GM12801 (cell line): ENCODE results near the gene RCE1.

Source experiments
- TF ChIP-seq, protein P1 (sequence below): IDR thresholded peaks from one replicate; pipeline ENCODE4 v1.5.1; 2011; ENCODE audit warnings: control low read depth; ENCODE audit not compliant: insufficient read length; ENCODE audit errors: extremely low read depth

The RCE1 gene

DNA sequence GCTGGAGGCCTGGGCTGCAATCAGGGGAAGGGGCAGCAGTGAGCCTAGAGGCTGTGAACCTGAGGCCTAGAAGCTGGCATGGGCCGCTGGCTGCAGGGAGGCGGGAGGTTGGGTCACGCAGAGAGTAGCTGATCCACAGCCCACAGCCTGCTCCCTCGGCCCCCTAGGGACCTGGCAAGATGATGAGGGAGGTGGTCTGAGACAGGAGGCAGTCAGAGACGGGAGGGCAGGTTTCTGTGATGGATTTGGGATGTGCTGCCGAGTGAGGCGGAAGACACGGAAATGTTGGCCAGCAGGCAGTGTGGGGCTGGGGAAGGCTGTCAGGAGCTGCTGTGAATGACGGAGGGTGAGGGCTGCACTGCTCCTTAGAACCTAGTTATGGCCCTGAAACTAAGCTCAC is 36.3 kb downstream of the RCE1 start:
- TF ChIP-seq, protein P1, sequence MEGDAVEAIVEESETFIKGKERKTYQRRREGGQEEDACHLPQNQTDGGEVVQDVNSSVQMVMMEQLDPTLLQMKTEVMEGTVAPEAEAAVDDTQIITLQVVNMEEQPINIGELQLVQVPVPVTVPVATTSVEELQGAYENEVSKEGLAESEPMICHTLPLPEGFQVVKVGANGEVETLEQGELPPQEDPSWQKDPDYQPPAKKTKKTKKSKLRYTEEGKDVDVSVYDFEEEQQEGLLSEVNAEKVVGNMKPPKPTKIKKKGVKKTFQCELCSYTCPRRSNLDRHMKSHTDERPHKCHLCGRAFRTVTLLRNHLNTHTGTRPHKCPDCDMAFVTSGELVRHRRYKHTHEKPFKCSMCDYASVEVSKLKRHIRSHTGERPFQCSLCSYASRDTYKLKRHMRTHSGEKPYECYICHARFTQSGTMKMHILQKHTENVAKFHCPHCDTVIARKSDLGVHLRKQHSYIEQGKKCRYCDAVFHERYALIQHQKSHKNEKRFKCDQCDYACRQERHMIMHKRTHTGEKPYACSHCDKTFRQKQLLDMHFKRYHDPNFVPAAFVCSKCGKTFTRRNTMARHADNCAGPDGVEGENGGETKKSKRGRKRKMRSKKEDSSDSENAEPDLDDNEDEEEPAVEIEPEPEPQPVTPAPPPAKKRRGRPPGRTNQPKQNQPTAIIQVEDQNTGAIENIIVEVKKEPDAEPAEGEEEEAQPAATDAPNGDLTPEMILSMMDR = no peak

DNA sequence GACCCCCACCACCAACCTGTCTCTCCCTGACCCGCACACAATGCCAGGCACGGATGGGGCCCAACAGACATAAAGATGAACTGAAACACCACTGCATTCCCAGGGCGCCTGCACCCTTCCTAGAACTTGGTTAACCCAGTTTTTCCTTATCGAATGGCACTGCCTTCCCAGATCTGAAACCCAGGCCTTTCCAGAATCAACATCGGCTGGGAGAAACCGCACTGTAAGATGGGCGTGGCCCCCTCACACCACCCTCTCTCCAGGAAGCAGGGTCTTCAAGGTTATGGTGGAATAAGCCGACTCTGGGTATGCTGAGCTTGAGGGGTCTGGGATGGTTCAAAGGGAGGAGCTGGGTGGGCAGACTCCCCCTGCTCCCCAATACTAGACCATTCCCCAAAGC is 36.8 kb downstream of the RCE1 start:
- TF ChIP-seq, protein P1 = no peak

DNA sequence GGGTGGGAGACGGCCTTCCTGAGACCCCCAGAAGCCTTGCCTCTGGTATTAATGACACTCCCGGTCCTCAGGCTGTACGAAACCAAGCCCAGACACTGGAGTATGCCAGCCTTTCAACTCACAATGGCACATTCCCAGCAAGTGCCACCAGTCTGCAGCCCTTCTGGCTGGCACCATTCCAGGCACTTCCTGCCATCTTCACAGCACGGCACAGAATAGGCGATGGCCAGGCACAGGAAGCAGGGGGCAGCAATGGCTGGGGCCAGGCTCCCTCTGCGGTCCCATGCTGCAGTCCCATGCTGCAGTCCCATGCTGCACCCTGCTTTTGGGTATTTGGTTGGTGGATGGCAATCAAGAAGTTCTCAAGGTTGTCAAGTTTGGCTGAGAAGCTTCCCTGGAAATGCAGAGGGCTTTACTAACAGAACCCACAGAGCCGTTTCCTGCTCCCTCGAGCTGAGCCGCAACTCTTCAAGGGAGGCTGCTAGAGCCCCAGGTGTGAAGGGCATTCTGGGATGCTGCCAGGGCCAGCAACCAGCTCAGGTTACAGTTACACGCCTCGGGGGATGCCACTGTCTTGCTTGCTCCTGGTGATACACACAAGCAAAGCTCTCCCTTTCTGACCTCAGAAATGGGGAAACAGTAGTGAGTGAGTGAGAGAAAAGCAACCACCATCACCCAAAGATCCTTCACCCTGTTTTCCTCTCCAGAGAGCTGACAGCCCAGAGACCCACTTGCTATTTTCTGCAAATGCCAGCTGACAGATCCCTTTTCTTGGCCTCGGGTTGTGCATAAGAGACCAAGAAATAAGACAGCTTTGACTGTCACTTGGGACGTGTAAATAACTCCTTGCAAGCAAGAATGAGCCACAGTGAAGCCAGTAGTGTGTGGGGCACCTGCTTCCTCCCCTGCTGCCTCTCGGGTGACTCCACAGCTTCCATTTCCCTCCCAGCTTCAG is 37.5 kb downstream of the RCE1 start:
- TF ChIP-seq, protein P1 = no peak

DNA sequence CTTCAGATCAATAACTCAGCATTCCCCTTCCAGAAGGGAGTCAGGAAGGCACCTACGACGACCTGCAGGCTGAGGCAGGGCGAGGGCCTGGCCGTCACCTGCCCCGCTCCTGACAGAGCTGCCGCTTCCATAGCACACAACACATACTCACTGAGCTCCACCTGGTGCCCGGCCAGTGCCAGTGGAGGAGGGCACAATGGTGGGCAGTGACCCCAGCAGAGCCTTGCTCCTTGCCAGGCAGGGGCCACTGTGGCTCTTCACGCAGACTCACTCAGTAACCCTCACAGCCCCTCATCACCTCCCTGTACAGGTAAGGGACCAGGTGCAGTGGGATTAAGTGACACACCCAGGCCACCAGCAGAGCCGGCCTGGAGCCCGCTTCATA is 38.2 kb downstream of the RCE1 start:
- TF ChIP-seq, protein P1 = no peak

DNA sequence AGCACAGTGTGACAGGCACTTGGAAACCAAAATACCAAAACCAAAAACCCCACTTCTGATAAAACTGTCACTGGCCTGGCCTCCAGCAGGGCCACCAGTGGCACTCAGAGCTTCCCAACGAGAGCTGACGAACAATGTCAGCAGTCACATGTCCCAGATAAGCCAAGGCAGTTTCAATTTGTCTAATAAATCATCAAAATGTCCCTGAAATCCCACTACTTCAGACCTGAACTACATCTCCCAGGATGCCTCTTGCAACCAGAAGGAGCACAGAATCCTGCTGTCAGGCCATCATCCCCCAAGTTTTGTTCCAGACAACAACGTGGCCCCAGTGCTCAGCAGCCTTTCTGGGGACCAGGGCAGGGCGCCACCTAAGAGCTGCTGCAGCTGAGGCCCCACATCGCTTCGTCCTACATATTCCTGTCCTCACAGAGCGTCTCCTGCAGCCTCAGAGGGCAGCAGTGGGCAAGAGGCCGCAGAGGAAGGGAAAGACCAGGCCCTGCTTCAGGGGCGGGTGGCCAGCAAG is 38.7 kb downstream of the RCE1 start:
- TF ChIP-seq, protein P1 = no peak

DNA sequence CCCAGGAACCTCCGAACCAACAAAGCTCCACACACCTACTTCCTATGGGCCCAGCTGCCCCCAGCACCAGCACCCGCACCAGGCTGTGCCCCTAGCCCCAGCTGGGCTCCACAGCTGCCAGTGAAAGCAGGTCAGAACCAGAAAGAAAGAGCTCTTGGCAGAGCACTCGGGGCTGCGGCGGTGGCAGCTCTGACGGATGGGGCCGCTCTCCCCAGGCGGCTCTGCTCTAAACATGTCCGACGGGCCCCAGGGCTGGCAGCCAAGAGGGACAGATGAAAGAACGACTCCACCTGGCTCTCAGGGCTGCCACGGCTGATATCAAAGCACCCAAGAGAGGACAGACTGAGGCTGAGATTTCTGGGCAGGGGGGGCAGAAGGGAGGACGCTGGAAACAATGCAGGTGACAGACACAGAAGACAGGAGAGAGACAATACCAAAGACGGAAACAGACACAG is 39.3 kb downstream of the RCE1 start:
- TF ChIP-seq, protein P1 = no peak

DNA sequence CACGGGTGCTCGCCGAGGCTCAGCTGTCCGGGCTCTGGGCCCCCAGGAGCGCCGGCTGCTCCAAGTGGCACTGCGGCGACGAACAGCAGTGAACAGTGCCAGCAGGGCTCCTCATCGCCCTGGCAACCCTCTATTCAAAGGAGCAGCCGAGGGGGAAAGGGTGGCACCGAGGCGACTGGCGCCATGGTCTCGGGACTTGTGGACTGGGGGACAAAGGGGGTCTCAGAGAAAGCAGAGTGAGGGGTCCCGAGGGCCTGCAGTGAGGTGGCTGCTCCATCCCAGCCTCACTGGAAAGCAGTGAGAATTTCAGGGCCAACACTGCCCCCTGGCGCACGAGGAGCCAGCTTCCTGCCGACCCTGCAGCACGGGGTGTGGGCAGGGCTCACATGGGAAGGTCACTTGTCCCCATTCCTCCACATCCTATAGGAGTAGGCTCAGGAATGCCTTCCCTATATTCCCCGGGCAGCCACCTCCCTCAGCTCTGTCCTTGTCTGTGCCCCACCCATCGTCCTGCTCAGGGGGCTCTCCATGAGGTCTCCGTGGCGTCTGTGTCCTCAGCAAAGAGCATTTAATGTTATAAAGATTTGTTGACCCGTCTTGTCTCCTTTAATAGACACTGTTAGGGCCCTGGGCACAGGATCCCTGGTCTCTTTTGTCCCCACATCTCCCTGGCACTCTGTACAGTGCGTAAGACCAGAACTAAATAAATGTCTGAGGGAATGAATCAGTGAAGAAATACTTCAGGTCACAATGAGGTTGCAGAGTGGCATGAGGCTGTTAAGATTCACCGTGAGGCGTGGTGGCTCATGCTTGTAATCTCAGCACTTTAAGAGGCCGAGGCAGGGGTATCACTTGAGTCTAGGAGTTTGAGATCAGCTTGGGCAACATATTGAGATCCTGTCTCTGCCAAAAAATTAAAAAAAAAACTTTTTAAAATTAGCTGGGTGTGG is 40.0 kb downstream of the RCE1 start:
- TF ChIP-seq, protein P1 = no peak
